Panc1 (cell line): ENCODE results near the gene ALDH9A1.

Source experiments
- CTCF ChIP-seq: fragments of 450-650 bp; IDR thresholded peaks from 2 replicates; pipeline ENCODE4 v1.5.1; 2017; ENCODE audit warnings: mild to moderate bottlenecking
- POLR2AphosphoS5 ChIP-seq: IDR thresholded peaks from 2 replicates; pipeline ENCODE4 v1.6.1; 2012; ENCODE audit warnings: mild to moderate bottlenecking, low read depth, low read length, moderate library complexity
- REST ChIP-seq, 2 experiments: IDR thresholded peaks; 2 replicates each; pipeline ENCODE4 v1.6.1; 2011 to 2012; ENCODE audit warnings: low read depth in 2 of 2, control low read depth in 1 of 2, low read length in 1 of 2, mild to moderate bottlenecking in 1 of 2, moderate library complexity in 1 of 2; ENCODE audit not compliant: insufficient read depth in 1 of 2
- SIN3A ChIP-seq: IDR thresholded peaks from 2 replicates; pipeline ENCODE4 v1.6.1; 2012; ENCODE audit warnings: low read depth, mild to moderate bottlenecking, low read length, moderate library complexity, borderline replicate concordance; ENCODE audit not compliant: insufficient read depth
- TCF7L2 ChIP-seq: IDR thresholded peaks from 2 replicates; pipeline ENCODE4 v1.6.1; 2011; ENCODE audit warnings: mild to moderate bottlenecking, low read depth, low read length, inconsistent platforms

DNA sequence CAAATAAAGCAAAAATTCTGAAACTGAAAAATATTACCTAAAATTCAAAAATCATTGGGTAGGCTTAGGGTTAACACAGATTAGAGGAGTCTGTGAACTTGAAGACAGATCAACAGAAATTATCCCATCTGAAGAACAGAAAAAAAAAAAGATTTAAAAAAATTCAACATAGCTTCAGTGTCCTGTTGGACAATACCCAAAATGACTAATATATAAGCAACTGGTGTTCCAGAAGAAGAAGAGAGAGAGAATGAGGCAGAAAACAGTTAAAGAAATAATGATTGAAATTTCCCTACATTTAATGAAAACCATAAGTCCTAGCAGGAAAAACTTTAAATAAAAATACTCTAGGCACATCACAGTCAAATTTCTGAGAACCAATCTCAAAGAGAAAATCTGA lies 38.8 kb upstream of the ALDH9A1 start:
- TF ChIP-seq CTCF = no peak
- no peak for TF ChIP-seq POLR2AphosphoS5
- TF ChIP-seq SIN3A = no peak
- TF ChIP-seq REST (IDR thresholded peaks at IDR 0.05; ENCODE audit: insufficient read depth in 1 of 2, low read depth in 2 of 2, low read length in 1 of 2) = no peak
- TF ChIP-seq TCF7L2 = no peak
